ENCODE results near the gene BATF3.

- TF ChIP-seq CTCF (IDR thresholded peaks at IDR 0.05) (no peak), POLR2A (IDR thresholded peaks at IDR 0.05) (no peak)
Observed at GRCh38 chr1:212640223-212640878, 59.3 kb downstream of the BATF3 start.

All from vagina (tissue), 2 donors.